Mucosa of descending colon (tissue), 3 donors: ENCODE results near the gene SHLD1. TPM values are rescaled to one million over a fixed set of nuclear protein-coding genes. Genes with fewer than 3 reads are reported as not detected.

Experiments
- ATAC-seq: fragments of 200-7000 bp; cut with Tn5 transposase; one replicate; pipeline ENCODE4 v1.9.1; 2020; ENCODE audit warnings: mild to moderate bottlenecking, moderate library complexity
- DNase-seq, 3 donors: peaks; one replicate each; pipeline ENCODE4 v3.0.0-alpha.2; 2020
- H3K36me3 ChIP-seq: fragments of 200-600 bp; one replicate; pipeline ENCODE4 v1.8.0; 2021; ENCODE audit warnings: low read depth, mild to moderate bottlenecking
- H3K4me1 ChIP-seq: fragments of 200-600 bp; one replicate; pipeline ENCODE4 v1.8.0; 2021; ENCODE audit warnings: low read depth, mild to moderate bottlenecking
- H3K4me3 ChIP-seq: fragments of 200-600 bp; one replicate; pipeline ENCODE4 v1.8.0; 2021; ENCODE audit warnings: mild to moderate bottlenecking
- H3K9me3 ChIP-seq: fragments of 200-600 bp; one replicate; pipeline ENCODE4 v1.8.0; 2021; ENCODE audit warnings: mild to moderate bottlenecking
- intact Hi-C, 2 donors: fragments of 100-400 bp; cut with DNase I in 1 of 2; cut with micrococcal nuclease in 1 of 2; formaldehyde crosslinking; loops; one replicate each; pipeline versions ENCODE4 v1.11.0 to v1.11.1; 2022; cut with DNase I, micrococcal nuclease
- total RNA-seq, 3 donors: library from RNA; stranded (reverse); fragmentation: NEBNext Ultra II Directional in 2 of 3; extraction: Animal tissue kit (Norgen Biotek cat#: 25700) in 2 of 3; gene quantifications; one replicate each; pipeline versions ENCODE4 v1.2.1 to v1.2.4, GENCODE V29; 2021 to 2023
- TF ChIP-seq, protein P1 (sequence below): fragments of 200-600 bp; IDR thresholded peaks from one replicate; pipeline ENCODE4 v1.8.0; 2022; ENCODE audit warnings: antibody characterized with exemption, mild to moderate bottlenecking
- donor health status: DM: no; HTN: no; CAD: no; lungs with moderate emphysema.
- donor health status: DM: no; HTN: no; CAD: no.
- donor health status: DM: no; HTN: yes; CAD: no.

The SHLD1 gene
- total RNA-seq, 3 donors from 2014 or later = 7.5 to 8.3 (median 8.0) TPM

DNA sequence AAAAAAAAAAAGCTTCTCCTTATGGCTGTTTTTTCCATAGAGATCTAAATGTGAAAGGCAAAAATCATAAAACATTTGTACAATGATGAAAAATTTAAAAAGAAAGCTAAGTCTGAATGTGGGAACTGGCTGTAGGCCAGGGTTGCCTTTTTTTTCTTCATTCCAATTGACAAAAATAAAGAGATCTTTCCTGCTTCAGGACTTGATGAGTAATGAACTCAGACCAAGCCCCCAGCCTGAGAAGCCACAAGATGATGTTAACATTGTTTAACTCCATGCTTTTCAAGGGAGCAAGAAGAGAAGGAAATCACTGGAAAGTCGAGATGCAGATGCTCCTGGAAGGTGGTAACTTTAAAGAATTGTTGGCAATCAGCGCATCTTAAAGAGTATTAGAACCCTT, 158.8 kb downstream of the SHLD1 start:
- no peak for DNase-seq
- TF ChIP-seq, protein P1, sequence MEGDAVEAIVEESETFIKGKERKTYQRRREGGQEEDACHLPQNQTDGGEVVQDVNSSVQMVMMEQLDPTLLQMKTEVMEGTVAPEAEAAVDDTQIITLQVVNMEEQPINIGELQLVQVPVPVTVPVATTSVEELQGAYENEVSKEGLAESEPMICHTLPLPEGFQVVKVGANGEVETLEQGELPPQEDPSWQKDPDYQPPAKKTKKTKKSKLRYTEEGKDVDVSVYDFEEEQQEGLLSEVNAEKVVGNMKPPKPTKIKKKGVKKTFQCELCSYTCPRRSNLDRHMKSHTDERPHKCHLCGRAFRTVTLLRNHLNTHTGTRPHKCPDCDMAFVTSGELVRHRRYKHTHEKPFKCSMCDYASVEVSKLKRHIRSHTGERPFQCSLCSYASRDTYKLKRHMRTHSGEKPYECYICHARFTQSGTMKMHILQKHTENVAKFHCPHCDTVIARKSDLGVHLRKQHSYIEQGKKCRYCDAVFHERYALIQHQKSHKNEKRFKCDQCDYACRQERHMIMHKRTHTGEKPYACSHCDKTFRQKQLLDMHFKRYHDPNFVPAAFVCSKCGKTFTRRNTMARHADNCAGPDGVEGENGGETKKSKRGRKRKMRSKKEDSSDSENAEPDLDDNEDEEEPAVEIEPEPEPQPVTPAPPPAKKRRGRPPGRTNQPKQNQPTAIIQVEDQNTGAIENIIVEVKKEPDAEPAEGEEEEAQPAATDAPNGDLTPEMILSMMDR = no peak
- no peak overlapping the region for H3K4me3 ChIP-seq
- no peak for ATAC-seq
- H3K9me3 ChIP-seq = no peaks in the 10 kb centered on the region
- H3K36me3 ChIP-seq = no peaks in the 10 kb centered on the region
- H3K4me1 ChIP-seq = peaks cover 7% of the 10 kb centered on the region
- intact Hi-C loops = no loop called here

DNA sequence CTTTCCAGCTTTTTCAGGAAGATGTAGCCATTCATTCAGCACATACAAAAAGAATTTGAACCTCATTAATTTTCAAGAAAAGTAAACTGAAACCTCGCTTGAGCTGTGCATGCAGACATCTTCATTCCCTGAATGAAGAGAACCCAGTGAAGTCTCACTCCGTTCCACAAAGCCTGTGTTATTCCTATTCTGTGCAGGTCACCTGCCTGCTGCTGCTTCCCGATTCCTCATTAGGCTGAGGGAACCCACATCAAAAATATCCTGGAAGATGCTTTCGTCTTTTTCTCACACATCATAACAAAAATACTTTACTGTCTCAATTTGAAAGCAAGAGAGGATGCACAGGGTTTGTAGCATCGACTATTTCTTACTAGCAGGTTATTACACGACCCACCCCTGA, 160.0 kb downstream of the SHLD1 start:
- intact Hi-C loops = no loop called here

DNA sequence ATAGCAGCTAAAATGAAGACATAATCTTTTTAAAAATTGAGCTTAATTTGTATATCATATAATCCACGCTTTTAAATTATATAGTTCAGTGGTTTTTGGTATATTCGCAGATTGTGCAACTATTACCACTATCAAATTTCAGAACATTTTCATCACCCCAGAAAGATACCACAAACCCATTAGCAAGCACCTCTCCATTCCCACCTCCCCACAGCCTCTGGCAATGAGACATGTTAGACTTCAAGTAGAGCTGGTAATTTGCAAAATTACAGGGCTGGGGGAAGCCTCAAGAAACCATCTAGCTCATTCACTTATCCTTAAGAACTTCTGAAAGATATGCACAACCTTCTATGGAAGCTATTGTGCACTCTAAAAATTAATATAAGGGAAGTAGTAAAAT, 163.0 kb downstream of the SHLD1 start:
- H3K36me3 ChIP-seq = no peaks in the 10 kb centered on the region
- no peak for ATAC-seq
- H3K4me3 ChIP-seq = no peak overlapping the region
- intact Hi-C loops = no loop called here
- no peak for DNase-seq
- TF ChIP-seq, protein P1 = no peak
- no peaks in the 10 kb centered on the region for H3K9me3 ChIP-seq
- H3K4me1 ChIP-seq = peaks cover 7% of the 10 kb centered on the region

More for the DNA sequence above, 160.0 kb downstream of the SHLD1 start:
- ATAC-seq = no peak
- Histone ChIP-seq H3K4me1 (peaks cover 7% of the 10 kb centered on the region), H3K36me3 (no peaks in the 10 kb centered on the region), H3K9me3 (no peaks in the 10 kb centered on the region), H3K4me3 (no peak overlapping the region)
- TF ChIP-seq, protein P1 = no peak
- DNase-seq = no peak

Other genes with a start within 250 kb of the SHLD1 start
- gene GPCPD1, start 139.4 kb upstream of the SHLD1 start, total RNA-seq = 10 to 100 TPM; 26.8 to 35.6 (median 31.1) TPM
- gene CHGB, start 161.1 kb downstream of the SHLD1 start, total RNA-seq = 1 to 10 TPM; 3.0 to 5.6 (median 3.7) TPM
- 10 to 100 TPM in 1 of 3 donors, 1 to 10 TPM in 2; 8.3 to 10.5 (median 9.2) TPM for gene TRMT6, start 200.1 kb downstream of the SHLD1 start, total RNA-seq
- gene MCM8, start 200.3 kb downstream of the SHLD1 start, total RNA-seq = 1 to 10 TPM; 4.9 to 9.8 (median 7.8) TPM